Lung (tissue), 12 donors: ENCODE data around the gene CDH26. TPM values are rescaled to one million over a fixed set of nuclear protein-coding genes. Genes with fewer than 3 reads are reported as not detected.
"Not testable (repeated sequence)": the region's sequence is repeated elsewhere in the genome, so short reads cannot be mapped to it uniquely, and the experiment has no call there.

Experiments used
- ATAC-seq: fragments of 200-7000 bp; cut with Tn5 transposase; one replicate; pipeline ENCODE4 v1.9.1; 2020; ENCODE audit warnings: moderate number of reproducible peaks; ENCODE audit not compliant: insufficient read depth, low FRiP score
- DNase-seq, 3 donors: peaks; one replicate each; pipeline ENCODE4 v3.0.0-alpha.2; 2013 to 2017
- H3K27ac ChIP-seq, 2 donors: one replicate each; pipeline ENCODE4 v1.5.1; 2013; ENCODE audit warnings: mild to moderate bottlenecking in 2 of 2, moderate library complexity in 2 of 2, control low read depth in 1 of 2, inconsistent platforms in 1 of 2, low read depth in 1 of 2, low read length in 1 of 2
- H3K27me3 ChIP-seq, 3 donors: one replicate each; pipeline ENCODE4 v1.5.1; 2013; ENCODE audit warnings: low read length in 2 of 3; ENCODE audit not compliant: control insufficient read depth in 3 of 3, insufficient read depth in 3 of 3
- H3K36me3 ChIP-seq, 4 donors: one replicate each; pipeline ENCODE4 v1.5.1; 2013; ENCODE audit warnings: low read length in 4 of 4, mild to moderate bottlenecking in 1 of 4, moderate library complexity in 1 of 4; ENCODE audit not compliant: control insufficient read depth in 4 of 4, insufficient read depth in 4 of 4
- H3K4me1 ChIP-seq, 5 donors: one replicate each; pipeline ENCODE4 v1.5.1; 2013; ENCODE audit warnings: low read length in 5 of 5, mild to moderate bottlenecking in 2 of 5, moderate library complexity in 1 of 5; ENCODE audit not compliant: control insufficient read depth in 5 of 5, insufficient read depth in 5 of 5
- H3K4me3 ChIP-seq: one replicate; pipeline ENCODE4 v1.5.1; 2013; ENCODE audit warnings: mild to moderate bottlenecking, control low read depth, moderate library complexity
- H3K9ac ChIP-seq, 2 donors: one replicate each; pipeline ENCODE4 v1.5.1; 2013; ENCODE audit warnings: low read length in 2 of 2, control low read depth in 1 of 2; ENCODE audit not compliant: insufficient read depth in 1 of 2
- H3K9me3 ChIP-seq, 4 donors: one replicate each; pipeline ENCODE4 v1.5.1; 2013; ENCODE audit warnings: low read length in 3 of 4, mild to moderate bottlenecking in 1 of 4, moderate library complexity in 1 of 4; ENCODE audit not compliant: control insufficient read depth in 4 of 4, insufficient read depth in 3 of 4
- WGBS, 2 donors: extraction: QIAGEN DNeasy Blood & Tissue Kit; methylation state at CpG; one replicate each; pipeline ENCODE4 v1.1.7; 2013; 5-methylcytosine and 5-hydroxymethylcytosine counted together
- polyA plus RNA-seq, 2 donors: library from polyadenylated mRNA; stranded (reverse); fragments of 200-250 nt; gene quantifications; one replicate each; pipeline ENCODE4 v1.2.1, GENCODE V29; 2013
- total RNA-seq, 2 donors: library from RNA; depleted of rRNA in 1 of 2; stranded (reverse); fragments of >200 nt in 1 of 2; gene quantifications; one replicate each; pipeline ENCODE4 v1.2.1, GENCODE V29; 2014 to 2021
- TF ChIP-seq, protein P1 (sequence below): IDR thresholded peaks from 2 replicates; pipeline ENCODE4 v1.5.1; 2012; ENCODE audit warnings: mild to moderate bottlenecking; ENCODE audit errors: control extremely low read depth, extremely low read depth
- donor health status: control.
- donor health status: control.
- donor health status: Bipolar disorder and iron deficiency.
- donor health status: healthy.
- donor health status: DM: yes; HTN: yes; CAD: no.

CDH26 gene
- total and polyA plus RNA-seq, 4 donors, result 5.7 to 11.3 (median 7.8) TPM

DNA sequence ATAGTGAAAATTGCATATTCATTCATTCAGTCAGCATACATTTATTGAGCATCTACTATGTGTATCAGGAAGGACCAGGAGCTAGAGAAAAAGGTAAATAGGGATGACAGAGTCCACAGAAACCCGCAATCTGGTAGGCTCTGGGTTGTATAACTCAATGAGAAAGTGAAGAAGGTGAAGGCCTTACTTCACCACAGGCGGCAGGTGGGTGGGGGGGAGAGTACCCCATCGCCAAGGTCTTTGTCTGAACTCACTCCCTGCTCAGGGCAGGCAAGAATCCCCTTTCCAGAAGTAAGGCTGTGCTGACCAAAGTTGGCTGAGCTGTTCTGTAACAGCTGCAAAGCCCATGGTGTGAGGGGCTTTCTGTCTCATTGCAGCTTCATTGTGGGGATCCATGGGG lies 81.3 kb downstream of the CDH26 start:
- TF ChIP-seq, protein P1, sequence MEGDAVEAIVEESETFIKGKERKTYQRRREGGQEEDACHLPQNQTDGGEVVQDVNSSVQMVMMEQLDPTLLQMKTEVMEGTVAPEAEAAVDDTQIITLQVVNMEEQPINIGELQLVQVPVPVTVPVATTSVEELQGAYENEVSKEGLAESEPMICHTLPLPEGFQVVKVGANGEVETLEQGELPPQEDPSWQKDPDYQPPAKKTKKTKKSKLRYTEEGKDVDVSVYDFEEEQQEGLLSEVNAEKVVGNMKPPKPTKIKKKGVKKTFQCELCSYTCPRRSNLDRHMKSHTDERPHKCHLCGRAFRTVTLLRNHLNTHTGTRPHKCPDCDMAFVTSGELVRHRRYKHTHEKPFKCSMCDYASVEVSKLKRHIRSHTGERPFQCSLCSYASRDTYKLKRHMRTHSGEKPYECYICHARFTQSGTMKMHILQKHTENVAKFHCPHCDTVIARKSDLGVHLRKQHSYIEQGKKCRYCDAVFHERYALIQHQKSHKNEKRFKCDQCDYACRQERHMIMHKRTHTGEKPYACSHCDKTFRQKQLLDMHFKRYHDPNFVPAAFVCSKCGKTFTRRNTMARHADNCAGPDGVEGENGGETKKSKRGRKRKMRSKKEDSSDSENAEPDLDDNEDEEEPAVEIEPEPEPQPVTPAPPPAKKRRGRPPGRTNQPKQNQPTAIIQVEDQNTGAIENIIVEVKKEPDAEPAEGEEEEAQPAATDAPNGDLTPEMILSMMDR, result no peak
- ATAC-seq, result no peak
- DNase-seq, result no peak
- Histone ChIP-seq H3K27me3 (no peaks in the 10 kb centered on the region), H3K4me3 (no peak overlapping the region), H3K27ac (no peak overlapping the region), H3K4me1 (peaks cover 0 to 10% (median 0%) of the 10 kb centered on the region in 5 donors), H3K36me3 (no peaks in the 10 kb centered on the region), H3K9me3 (no peaks in the 10 kb centered on the region), H3K9ac (no peak overlapping the region)
- 91 to 94% methylated on average over 3 of the region's 3 CpGs for WGBS, 2 donors

DNA sequence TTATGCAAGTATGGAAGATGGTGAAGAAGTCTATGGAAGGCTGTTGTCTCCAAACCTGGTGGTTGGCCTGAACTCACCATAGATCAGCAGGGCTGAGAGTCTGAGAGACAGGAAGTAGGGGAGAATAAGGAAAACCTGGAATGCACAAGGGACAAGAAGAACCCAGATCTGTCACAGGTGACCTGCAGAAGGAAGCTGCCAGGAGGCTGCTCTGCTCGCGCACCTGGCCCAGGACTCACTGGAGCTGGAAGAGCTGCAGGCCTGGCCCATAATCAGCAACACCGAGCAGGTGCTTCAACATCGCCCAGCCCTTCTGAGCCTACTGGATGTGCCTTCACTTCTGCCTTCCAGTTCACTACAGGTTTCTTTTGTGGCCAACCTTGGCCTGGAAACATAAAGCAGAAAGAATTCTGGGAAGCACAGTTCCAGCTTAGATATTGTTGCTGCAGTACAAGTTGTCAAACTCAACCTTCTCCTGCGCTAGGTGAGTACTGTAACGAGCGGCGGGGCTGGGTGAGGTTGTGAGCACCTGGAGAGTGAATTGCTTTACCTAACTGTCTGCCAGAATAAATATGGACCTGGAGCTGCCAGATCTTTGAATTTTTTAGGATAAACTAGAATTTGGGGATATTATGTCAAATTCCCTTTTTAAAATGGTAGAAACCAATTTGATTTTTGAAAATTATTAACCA lies 82.4 kb downstream of the CDH26 start:
- no peak overlapping the region for H3K4me3 ChIP-seq
- ATAC-seq (no peak), DNase-seq (no peak)
- no peaks in the 10 kb centered on the region for H3K27me3 ChIP-seq
- no peak overlapping the region for H3K9ac ChIP-seq
- TF ChIP-seq, protein P1, result no peak
- no peaks in the 10 kb centered on the region for H3K9me3 ChIP-seq
- no peaks in the 10 kb centered on the region for H3K36me3 ChIP-seq
- whole genome bisulfite sequencing, 2 donors, result 91 to 97% methylated on average over 8 of the region's 8 CpGs
- peaks cover 0 to 10% (median 0%) of the 10 kb centered on the region in 5 donors for H3K4me1 ChIP-seq
- no peak overlapping the region for H3K27ac ChIP-seq

DNA sequence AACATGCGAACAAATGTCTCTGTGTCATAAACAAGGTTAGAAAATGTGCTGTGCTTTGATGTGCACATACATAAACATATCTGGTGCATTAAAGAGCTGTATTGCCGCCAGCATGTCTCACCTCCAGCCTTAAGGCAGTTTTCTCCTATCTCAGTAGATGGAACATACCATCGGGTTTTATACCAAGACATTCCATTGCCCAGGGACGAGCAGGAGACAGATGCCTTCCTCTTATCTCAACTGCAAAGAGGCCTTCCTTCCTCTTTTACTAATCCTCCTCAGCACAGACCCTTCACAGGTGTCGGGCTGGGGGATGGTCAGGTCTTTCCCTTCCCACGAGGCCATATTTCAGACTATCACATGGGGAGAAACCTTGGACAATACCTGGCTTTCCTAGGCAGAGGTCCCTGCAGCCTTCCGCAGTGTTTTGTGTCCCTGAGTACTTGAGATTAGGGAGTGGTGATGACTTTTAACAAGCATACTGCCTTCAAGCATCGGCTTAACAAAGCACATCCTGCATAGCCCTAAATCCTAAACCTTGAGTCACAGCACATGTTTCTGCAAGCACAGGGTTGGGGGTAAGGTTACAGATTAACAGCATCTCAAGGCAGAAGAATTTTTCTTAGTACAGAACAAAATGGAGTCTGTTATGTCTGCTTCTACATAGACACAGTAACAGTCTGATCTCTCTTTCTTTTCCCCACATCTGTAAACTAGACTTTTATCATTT lies 83.4 kb downstream of the CDH26 start:
- peaks cover 0 to 15% (median 0%) of the 10 kb centered on the region in 5 donors for H3K4me1 ChIP-seq
- not testable (repeated sequence) for H3K9ac ChIP-seq, DNase-seq, H3K27ac ChIP-seq, H3K27me3 ChIP-seq, ATAC-seq, H3K4me3 ChIP-seq, H3K36me3 ChIP-seq, H3K9me3 ChIP-seq
- 27 to 35% methylated on average over 8 of the region's 8 CpGs for WGBS, 2 donors

DNA sequence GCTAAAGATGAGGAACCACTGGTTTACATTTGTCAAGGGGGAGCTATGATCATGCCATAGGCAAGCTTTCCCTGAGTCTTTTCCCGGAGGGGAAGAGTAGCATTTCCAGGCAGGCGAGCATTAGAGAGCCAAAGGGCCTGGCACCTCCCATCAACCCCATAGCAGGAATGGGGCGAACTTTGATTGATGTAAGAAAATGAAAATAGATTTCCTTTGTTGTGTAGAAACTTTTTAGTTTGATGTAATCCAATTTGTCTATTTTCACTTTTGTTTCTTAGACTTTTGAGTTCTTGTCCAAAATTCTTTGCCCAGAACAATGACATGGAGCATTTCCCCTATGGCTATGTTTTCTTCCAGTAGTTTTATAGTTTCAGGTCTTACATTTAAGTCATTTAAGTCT lies 85.2 kb downstream of the CDH26 start:
- Histone ChIP-seq H3K4me1 (peaks cover 0 to 7% (median 0%) of the 10 kb centered on the region in 5 donors), H3K9ac (no peak overlapping the region), H3K9me3 (no peaks in the 10 kb centered on the region), H3K36me3 (no peaks in the 10 kb centered on the region), H3K27me3 (no peaks in the 10 kb centered on the region), H3K4me3 (no peak overlapping the region), H3K27ac (no peak overlapping the region)
- ATAC-seq, result no peak
- WGBS, 2 donors, result 91 to 92% methylated on average over 3 of the region's 3 CpGs
- no peak for DNase-seq
- TF ChIP-seq, protein P1, result no peak
